RWPE2 (cell line): ENCODE data around the gene PTCH1.

Experiments
- ATAC-seq: fragments of 200-7000 bp; cut with Tn5 transposase; 3 replicates; pipeline ENCODE4 v1.9.1; 2021; ENCODE audit warnings: low read depth
- DNase-seq: peaks from one replicate; pipeline ENCODE4 v3.0.0-alpha.2; 2020; ENCODE audit warnings: low spot score
- H3K27ac ChIP-seq: fragments of 450-650 bp; 2 replicates; pipeline ENCODE4 v1.5.1; 2017; ENCODE audit warnings: mild to moderate bottlenecking; ENCODE audit not compliant: poor library complexity, severe bottlenecking
- H3K27me3 ChIP-seq: fragments of 250-450 bp; sonication (Bioruptor Pico); 2 replicates; pipeline ENCODE4 v1.5.1; 2021; ENCODE audit warnings: mild to moderate bottlenecking, moderate library complexity; ENCODE audit not compliant: insufficient read depth, poor library complexity, severe bottlenecking
- H3K36me3 ChIP-seq: fragments of 250-450 bp; sonication (Bioruptor Pico); 2 replicates; pipeline ENCODE4 v1.5.1; 2020; ENCODE audit warnings: low read depth, mild to moderate bottlenecking, moderate library complexity
- H3K4me1 ChIP-seq: fragments of 250-450 bp; sonication (Bioruptor Pico); 2 replicates; pipeline ENCODE4 v1.5.1; 2021; ENCODE audit warnings: mild to moderate bottlenecking, moderate library complexity; ENCODE audit not compliant: insufficient read depth, poor library complexity, severe bottlenecking
- H3K4me3 ChIP-seq: fragments of 250-450 bp; sonication (Bioruptor Pico); 2 replicates; pipeline ENCODE4 v1.5.1; 2021; ENCODE audit warnings: mild to moderate bottlenecking, moderate library complexity; ENCODE audit not compliant: severe bottlenecking
- H3K9me3 ChIP-seq: fragments of 250-450 bp; sonication (Bioruptor Pico); 2 replicates; pipeline ENCODE4 v1.5.1; 2021; ENCODE audit warnings: mild to moderate bottlenecking, moderate library complexity; ENCODE audit not compliant: severe bottlenecking
- CTCF ChIP-seq: fragments of 450-650 bp; IDR thresholded peaks from one replicate; pipeline ENCODE4 v1.5.1; 2017; ENCODE audit warnings: mild to moderate bottlenecking, moderate library complexity; ENCODE audit not compliant: poor library complexity, severe bottlenecking

The PTCH1 gene

DNA sequence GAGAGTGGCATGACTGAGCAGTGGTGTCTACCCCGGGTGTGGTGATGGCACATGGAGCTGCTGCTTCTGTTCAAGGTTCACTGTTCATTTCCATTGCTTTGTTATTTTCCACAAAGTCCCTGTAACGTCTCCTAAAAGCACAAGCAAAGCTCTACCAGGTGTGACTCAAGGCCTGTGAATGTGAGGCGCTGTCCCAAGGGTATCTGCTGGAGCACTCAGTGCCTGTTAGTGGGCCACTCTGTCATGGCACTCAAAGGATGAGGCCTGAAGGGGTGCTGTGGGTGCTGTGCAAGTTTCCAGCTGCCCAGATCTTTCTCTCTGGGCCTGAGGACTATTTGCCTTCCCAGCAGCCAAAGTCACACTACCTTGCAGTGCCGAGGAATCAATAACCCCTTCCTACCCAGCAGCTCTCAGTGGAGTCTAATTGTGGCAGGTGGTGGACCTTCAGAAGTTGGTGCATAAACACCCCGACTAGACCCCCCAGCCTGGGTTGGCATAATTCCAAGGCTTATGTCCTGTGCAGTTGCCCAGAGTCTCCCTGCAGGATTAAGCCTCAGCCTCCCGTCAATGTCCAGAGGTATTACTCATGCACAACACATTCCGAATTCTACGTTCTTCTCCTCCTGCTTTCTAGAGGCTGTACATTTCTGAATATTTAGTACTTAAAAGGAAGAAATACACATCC lies 17.4 kb upstream of the PTCH1 start:
- ATAC-seq (no peak), DNase-seq (no peak)
- H3K9me3 ChIP-seq = no peaks in the 10 kb centered on the region
- H3K27ac ChIP-seq = no peak overlapping the region
- H3K4me3 ChIP-seq = no peak overlapping the region
- no peaks in the 10 kb centered on the region for H3K4me1 ChIP-seq
- no peaks in the 10 kb centered on the region for H3K36me3 ChIP-seq
- no peak for TF ChIP-seq CTCF
- H3K27me3 ChIP-seq = peaks cover 14% of the 10 kb centered on the region

DNA sequence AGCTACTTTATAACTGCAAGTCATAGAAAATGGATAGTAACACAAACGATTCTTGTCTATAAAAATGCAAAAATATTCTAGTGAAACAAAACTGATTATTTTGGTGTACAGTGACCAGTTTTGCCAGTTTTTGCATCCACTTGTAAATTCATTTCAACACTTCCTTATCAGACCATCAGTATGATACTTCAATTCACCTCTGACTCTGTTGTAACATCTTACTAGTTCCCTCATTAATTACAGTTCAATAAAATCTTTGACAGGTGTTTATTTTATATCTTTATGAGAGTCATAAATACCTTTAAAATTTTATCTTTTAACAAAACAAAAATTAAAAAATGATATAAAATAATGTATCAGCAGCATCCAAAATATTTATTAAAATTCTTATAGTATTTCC lies 13.1 kb upstream of the PTCH1 start:
- Histone ChIP-seq H3K9me3 (no peaks in the 10 kb centered on the region), H3K4me3 (no peak overlapping the region), H3K27me3 (peaks cover 14% of the 10 kb centered on the region), H3K4me1 (no peaks in the 10 kb centered on the region), H3K36me3 (no peaks in the 10 kb centered on the region), H3K27ac (no peak overlapping the region)
- ATAC-seq (no peak), DNase-seq (no peak)
- TF ChIP-seq CTCF = no peak

DNA sequence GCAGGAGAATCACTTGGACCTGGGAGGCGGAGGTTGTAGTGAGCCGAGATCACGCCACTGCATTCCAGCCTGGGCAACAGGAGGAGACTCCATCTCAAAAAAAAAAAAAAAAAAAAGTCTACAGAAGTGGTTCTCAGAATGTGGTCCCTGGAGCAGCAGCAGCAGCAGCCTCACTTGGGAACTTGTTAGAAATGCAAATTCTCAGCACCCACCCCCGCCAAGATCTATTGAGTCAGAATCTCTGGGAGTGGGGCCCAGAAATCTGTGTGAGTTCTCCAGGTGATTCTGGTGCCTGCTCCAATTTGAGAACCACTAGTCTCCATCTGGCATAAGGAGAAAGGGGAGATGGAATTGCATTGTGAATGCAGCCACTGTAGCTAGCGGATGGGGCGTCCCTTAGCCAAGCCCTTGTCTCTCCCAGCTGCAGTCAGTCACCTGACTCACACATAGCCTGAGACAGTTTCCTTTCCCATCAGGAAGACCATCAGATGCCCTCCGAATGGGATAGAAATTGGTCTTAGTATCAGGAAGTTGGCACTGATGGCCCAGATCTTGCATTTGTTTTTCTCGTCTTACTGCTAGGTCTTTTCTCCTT lies 12.2 kb upstream of the PTCH1 start:
- DNase-seq = no peak
- H3K4me3 ChIP-seq = no peak overlapping the region
- no peak for ATAC-seq
- TF ChIP-seq CTCF = no peak
- peaks cover 14% of the 10 kb centered on the region for H3K27me3 ChIP-seq
- H3K36me3 ChIP-seq = no peaks in the 10 kb centered on the region
- no peaks in the 10 kb centered on the region for H3K4me1 ChIP-seq
- no peak overlapping the region for H3K27ac ChIP-seq
- no peaks in the 10 kb centered on the region for H3K9me3 ChIP-seq

GRCh38 chr9:95522871-95523370 lies 6.2 kb upstream of the PTCH1 start:
- no peaks in the 10 kb centered on the region for H3K27me3 ChIP-seq
- no peak for TF ChIP-seq CTCF
- H3K4me3 ChIP-seq = no peak overlapping the region
- no peaks in the 10 kb centered on the region for H3K9me3 ChIP-seq
- H3K36me3 ChIP-seq = no peaks in the 10 kb centered on the region
- H3K4me1 ChIP-seq = no peaks in the 10 kb centered on the region
- DNase-seq = no peak
- ATAC-seq = no peak
- H3K27ac ChIP-seq = no peak overlapping the region

- no peak for ATAC-seq
- H3K27me3 ChIP-seq = no peaks in the 10 kb centered on the region
- DNase-seq = no peak
- no peak overlapping the region for H3K4me3 ChIP-seq
- no peaks in the 10 kb centered on the region for H3K9me3 ChIP-seq
- no peaks in the 10 kb centered on the region for H3K36me3 ChIP-seq
- no peaks in the 10 kb centered on the region for H3K4me1 ChIP-seq
- TF ChIP-seq CTCF = no peak
- H3K27ac ChIP-seq = no peak overlapping the region
Measured at GRCh38 chr9:95521699-95522098, 4.9 kb upstream of the PTCH1 start.
